HG03060 (cell line): ENCODE results near the gene TFR2.
"Not testable (repeated sequence)": the region's sequence is repeated elsewhere in the genome, so short reads cannot be mapped to it uniquely, and the experiment has no call there.

Experiments
- ATAC-seq: cut with Tn5 transposase; IDR thresholded peaks from one replicate; pipeline ENCODE4 v1.9.1; 2021; ENCODE audit warnings: low read depth, moderate number of reproducible peaks; ENCODE audit not compliant: unreplicated experiment

Gene TFR2

DNA sequence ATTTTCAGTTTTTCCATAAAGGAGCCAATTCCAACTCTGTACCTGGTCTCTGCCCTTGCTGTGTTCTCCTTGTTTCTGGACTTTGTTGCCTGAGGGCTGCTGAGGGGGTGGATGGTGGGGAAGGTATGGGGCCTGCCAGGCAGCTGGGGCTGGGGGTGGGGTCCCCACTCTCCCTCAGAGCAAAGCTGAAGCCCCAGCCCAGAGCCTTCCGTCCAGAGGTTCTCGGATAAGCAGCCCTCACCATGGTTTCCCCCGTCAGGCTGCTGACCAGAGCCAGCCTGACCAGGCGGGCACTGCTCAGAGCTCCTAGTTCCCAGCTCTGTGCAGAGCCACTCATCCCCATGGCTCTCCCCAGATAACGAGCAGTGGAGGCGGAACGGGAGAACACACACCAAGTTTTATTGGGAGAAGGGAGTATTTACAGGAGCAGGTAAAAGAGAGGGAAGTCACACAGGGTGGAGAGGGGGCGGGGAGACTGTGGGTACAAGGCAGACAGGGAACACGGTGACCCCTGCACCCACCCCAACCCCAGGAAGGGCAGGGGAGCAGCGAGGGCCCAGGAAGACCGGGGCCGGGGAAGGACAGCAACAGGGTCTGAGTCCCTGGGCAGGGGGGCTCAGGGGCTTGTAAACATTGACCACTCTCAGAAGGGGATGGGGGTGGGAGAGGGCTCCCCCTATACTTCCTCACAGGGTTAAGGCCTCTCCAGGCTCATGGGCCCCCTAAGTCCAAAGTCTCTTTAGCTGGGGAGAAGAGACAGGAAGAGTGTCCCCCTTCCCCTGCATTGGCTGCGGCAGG lies 38.0 kb upstream of the TFR2 start:
- ATAC-seq: no peak

DNA sequence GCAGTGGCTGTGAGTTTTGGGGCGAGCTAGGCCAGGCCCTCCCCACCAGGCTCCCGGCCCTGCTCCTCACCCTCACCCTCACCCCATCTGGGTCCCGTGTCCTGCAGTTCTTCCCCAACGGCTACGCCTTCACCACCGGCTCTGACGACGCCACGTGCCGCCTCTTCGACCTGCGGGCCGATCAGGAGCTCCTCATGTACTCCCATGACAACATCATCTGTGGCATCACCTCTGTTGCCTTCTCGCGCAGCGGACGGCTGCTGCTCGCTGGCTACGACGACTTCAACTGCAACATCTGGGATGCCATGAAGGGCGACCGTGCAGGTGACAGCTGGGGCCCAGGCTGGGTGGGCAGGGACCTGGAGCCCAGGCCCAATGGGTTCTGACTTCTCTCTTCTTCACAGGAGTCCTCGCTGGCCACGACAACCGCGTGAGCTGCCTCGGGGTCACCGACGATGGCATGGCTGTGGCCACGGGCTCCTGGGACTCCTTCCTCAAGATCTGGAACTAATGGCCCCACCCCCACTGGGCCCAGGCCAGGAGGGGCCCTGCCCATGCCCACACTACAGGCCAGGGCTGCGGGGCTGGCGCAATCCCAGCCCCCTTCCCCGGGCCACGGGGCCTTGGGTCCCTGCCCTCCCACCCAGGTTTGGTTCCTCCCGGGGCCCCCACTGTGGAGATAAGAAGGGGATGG lies 37.1 kb upstream of the TFR2 start:
- no peak for ATAC-seq

DNA sequence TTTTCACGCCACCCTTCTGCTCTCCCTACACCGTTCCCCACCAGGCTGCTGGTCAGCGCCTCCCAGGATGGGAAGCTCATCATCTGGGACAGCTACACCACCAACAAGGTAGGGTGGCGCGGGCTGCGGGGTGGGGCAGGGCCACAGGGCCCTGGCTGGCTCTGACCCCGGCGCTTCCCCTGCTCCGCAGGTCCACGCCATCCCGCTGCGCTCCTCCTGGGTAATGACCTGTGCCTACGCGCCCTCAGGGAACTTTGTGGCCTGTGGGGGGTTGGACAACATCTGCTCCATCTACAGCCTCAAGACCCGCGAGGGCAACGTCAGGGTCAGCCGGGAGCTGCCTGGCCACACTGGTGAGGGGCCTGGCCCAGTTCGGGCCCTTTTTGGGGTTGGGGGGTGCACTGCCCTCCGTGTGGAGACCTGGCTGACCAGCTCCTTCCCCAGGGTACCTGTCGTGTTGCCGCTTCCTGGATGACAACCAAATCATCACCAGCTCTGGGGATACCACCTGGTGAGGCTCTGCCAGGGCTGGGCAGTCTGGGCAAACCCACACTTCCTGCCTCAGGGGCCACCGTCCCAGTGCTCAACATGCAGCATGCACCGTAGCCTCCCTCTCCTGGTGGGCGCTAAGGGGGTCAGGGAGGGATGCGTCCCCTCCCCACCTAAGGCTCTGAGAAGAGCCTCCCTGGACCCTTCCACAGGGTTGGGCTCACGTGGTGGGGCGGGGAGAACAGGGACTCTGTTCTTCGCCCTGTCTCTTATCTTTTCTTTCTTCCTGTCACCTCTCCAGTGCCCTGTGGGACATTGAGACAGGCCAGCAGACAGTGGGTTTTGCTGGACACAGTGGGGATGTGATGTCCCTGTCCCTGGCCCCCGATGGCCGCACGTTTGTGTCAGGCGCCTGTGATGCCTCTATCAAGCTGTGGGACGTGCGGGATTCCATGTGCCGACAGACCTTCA lies 36.2 kb upstream of the TFR2 start:
- no peak for ATAC-seq

DNA sequence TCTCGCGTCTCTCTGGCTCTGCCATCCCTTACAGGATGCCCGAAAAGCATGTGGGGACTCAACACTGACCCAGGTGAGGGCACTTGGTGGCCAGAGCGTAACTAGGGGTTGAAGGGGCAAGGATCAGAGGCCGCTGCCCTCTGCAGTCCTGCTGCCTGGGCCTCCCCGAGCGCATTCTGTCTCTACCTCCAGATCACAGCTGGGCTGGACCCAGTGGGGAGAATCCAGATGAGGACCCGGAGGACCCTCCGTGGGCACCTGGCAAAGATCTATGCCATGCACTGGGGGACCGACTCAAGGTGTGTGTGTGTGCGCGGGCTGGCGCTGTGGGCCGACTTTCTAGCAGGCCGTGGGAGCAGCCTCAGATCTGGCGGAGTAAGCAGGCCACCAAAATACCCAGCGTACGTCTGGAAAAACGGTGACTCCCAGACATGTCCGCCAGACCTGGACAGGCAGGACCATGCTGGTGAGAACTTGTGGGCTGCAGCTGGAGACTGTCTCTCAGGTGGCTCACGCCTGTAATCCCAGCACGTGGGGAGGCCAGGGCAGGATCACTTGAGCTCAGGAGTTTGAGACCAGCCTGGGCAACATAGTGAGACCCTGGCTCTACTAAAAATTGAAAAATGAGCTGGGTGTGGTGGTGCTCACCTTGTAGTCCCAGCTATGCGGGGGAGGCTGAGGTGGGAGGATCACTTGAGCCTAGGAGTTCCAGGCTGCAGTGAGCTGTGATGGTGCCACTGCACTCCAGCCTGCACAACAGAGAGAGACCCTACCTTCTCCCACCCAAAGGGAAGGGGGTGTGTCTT lies 35.4 kb upstream of the TFR2 start:
- ATAC-seq: no peak

DNA sequence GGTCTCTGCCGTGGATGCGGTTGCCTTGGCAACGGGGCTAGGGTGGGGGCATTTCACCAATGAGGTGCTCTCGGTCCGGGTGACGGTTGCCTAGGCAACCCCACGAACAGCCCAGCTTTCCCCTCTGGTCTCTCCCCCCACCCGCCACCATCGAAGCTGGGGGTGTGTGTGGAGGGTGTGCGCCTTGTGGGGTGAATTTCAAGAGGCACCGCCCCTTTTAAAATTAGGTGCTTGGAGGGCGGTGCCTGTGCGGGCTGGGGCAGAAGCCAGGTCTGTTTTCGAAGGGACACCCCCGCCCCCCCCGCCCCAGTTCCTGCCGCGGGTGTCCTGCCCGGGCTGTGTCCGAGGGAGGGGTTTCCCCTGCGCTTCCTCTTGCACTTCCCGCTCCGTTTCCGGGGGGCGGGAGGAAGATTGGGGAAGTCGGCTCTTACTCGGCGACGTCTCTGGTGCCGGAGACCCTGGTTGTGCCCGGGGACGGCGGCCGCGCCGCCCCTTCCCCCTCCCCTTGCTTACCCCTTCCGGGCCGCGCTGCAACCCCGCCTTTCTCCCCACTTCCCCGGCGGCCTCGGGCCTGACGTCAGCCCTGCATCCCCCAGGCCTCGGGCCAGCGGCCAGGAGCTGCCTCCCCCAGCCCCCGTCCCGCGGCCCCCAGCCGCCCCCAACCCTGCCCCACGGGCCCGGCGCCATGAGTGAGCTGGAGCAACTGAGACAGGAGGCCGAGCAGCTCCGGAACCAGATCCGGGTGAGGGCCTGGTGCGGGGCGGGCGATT lies 34.4 kb upstream of the TFR2 start:
- no peak for ATAC-seq

DNA sequence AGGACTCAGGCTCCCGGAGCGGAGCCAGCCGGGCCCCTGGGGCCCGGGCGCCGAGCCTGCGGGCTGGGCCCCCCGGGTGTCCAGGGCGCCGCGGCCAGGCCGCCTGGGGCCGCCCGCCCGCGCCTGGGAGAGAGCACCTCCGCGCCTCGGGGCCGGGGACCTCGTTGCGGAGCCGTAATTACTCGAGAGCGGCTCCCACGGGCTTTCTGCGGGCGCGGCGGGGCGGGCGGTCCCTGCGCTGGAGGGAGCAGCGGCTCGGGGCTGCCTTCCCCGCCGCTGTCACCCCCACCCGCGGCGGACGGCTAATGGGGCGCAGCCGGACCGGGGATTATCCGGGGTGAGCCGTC lies 33.7 kb upstream of the TFR2 start:
- no peak for ATAC-seq

DNA sequence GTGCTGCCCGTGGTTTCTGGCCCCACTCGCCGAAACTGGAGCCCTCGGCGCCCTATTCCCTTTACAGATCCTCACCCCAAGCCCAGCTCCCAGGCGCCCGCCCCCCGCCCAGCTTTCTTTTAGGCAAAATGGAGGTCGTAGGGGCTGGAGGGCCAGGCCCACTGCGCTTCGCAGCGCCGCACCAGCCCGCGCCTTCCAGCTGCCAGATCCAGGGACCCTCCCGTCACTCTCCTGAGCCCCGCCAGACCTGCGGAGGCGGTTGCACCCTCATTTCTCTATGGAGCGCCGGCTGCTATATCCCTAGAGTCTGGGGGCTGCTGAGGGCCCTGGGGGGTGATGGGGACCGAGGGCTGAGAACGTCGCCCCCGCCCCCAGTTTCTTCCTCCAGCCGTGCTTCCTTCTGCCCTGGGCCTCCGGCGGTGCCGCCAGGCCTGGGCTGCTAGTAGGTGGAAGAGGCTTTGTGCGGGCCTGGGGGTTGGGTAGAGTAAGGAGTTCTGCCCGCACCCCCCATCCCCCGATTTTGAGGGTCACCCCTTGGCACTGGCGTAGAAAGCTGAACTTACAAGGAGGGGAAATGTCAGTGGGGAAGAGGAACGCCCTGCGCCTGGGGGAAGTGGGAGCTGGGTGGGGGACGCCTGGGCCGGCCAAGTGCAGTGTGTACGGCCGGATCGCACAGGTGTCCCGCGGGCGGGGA lies 33.2 kb upstream of the TFR2 start:
- no peak for ATAC-seq

DNA sequence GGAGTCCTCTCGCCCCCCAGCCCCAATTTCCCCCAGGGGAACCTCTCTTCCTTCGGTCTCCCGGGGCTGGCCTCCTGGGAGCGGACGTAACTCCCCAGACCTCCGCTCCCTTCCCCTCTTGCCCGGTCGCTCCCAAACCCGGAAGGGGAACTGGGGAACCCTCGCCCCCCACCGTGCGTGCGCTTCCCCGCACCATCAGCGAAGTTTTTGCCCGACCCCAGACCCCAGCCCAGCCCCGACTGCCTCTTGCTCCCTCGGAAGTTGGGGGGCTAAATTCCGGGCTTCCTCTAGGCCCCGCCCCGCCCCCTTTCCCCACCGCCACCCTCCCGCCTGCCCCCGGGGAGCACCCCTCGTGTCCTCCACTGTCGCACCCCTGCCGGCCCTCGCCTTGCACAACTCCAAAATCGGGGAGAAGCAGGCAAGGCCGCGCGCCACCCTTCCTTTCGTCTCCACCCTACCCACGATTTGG lies 32.6 kb upstream of the TFR2 start:
- no peak for ATAC-seq

DNA sequence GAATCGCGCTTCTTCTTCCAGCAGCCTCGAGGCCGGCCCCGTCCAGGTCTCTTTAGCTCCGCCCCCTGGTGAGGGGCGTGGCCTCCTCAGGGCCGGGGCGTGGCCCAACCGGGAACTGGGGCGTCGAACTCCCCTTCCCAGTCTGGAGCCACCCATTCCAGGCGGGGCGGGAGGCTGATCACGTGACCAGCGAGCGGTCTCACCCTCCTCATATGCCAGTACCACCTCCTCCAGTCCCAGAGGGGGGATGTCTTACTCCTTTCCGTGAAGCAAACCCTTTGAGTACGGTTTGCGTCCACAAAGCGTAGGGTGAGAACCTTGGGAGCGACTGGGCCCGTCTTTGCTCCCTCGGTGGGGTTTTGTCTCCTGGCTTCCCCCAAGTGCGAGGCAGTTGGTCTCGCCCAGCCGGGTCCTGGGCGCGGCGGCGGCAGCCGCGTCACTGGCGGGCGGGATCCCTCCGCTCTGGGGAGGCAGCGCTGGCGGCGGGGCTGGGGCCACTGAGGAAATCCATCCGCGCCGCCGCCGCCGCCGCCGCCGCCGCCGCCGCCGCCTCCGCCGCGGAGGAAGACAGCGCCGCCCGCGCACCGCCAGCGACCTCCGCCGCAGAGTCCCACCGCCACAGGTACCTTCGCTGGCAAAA lies 32.1 kb upstream of the TFR2 start, which contains the start of gene GNB2:
GNB2 (plus strand) TSS at position 439 of the 640 bp plus-strand sequence. CDS start 2,526 bp downstream, outside the sequence.
- peak; percentile 59 for ATAC-seq

DNA sequence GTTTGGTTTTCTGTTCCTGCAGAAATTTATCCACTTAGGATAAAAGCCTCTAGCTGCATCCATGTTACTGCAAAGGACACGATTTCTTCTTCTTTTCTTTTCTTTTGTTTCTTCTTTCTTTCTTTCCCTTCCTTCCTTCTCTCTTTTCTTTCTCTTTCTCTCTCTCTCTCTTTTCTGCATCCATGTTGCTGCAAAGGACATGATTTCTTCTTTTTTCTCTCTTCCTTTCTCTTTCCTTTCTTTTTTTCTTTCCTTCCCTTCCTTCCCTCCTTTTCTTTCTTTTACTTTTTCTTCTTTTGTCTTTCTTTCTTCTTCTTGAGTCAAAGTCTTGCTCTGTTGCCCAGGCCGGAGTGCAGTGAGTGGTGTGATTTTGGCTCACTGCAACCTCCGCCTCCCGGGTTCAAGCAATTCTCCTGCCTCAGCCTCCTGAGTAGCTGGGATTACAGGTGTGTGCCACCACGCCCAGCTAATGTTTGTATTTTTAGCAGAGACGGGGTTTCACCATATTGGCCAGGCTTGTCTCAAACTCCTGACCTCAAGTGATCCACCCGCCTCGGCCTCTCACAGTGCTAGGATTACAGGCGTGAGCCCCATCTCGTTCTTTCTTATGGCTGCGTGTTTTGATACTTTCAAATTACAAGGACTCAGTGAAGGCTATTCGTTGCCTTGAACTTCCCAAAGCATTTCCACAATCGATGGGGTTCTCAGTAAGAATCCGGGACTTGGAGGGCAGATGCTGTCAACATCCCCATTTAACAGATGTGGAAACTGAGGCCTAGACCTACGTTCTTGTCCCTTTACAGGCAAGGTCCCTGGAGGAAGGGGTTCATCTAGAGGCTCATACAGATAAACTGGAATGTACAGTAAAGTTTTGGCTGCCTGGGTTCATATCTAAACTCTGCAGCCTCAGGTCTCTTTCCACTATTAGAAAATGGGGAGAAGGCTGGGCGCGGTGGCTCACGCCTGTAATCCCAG lies 30.3 kb upstream of the TFR2 start:
- ATAC-seq: no peak

DNA sequence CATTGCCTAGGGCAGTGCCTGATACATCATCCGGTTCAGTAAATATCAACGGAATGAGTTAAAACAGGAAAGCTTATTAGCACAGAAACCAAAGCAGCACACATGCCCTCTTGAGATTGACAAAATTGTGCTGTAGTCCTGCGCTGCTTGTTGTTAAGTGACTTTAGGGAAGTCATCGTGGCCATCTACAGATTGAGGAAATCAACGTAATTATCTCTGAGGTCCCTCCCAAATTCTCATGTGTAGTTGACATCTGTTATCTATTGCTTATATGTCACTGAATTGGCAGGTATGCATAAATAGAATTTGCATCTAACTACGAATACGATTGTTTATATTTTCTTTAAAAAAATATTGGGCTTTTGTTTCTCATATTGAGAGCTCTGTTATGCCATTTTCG lies 28.7 kb upstream of the TFR2 start:
- ATAC-seq: no peak

DNA sequence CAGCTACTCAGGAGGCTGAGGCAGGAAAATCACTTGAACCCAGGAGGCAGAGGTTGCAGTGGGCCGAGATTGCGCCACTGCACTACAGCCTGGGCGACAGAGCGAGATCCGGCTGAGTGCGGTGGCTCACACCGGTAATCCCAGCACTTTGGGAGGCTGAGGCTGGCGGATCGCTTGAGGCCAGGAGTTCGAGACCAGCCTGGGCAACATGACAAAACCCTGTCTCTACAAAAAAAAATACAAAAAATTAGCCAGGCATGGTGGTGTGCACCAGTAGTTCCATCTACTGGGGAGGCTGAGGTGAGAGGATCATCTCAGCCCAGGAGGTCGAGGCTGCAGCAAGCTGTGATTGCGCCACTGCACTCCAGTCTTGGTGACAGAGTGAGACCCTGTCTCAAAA lies 27.8 kb upstream of the TFR2 start:
- ATAC-seq: not testable (repeated sequence)

DNA sequence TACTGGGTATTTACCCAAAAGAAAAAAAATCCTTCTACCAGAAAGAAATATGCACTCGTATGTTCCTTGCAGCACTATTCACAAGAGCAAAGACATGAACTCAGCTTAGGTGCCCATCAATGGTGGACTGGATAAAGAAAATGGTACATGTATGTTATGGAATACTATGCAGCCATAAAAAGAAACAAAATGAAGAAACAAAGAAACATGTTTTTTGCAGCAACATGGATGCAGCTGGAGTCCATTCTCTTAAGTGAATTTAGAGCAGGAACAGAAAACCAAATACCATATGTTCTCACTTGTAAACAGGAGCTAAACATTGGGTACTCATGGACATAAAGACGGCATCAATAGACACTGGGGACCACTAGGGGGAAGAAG lies 26.7 kb upstream of the TFR2 start:
- no peak for ATAC-seq

DNA sequence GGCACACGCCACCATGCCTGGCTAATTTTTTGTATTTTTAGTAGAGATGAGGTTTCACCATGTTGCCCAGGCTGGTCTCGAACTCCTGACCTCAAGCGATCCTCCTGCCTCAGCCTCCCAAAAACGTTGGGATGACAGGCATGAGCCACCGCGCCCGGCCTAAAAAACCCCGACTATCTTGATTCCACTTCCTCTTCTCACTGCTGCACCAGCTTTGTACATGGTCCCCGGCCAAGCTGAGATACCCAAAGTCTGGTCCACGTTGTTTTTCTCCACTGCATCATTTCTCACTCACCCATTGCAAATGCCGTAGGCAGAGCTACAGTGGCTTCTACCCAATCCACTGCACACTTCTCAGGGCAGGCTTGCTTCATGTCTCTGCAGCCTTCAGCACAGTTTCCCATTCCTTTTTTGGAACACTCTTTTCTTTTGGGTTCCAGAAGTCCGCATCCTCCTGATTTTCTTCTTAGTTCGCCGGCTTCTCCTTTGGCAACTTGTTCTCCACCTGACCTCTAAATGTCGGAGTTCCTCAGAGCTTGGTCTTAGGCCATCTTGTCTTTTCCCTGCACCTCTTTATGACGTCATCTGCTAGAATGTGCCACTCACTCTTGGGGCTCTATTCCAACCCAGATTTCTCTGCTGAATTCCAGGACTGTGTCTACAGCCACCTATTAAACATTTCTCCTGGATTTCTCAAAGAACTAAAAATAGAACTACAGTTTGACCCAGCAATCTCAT lies 26.1 kb upstream of the TFR2 start:
- no peak for ATAC-seq

DNA sequence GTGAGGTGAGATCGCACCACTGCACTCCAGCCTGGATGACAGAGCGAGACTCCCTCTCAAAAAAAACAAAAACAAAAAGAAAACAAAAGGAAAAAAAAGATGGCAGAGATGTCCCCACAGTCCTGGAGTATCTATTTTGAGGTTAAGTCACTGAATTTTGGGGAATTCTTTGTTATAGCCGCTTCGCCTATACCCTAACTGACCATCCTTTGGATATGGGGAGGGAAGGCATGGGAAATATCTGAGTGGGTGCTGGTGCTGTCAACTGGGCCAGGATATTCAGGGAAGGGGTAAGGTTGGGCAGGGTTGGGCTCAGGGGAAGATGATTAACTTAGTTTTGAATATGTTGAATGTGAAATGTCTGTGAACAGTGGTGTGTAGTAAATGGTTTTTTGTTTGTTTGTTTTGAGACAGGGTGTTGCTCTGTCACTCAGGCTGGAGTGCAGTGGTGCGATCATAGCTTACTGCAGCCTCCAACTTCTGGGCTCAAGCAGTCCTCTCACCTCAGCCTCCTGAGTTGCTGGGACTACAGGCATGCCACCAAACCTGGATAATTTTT lies 23.9 kb upstream of the TFR2 start:
- ATAC-seq: no peak

DNA sequence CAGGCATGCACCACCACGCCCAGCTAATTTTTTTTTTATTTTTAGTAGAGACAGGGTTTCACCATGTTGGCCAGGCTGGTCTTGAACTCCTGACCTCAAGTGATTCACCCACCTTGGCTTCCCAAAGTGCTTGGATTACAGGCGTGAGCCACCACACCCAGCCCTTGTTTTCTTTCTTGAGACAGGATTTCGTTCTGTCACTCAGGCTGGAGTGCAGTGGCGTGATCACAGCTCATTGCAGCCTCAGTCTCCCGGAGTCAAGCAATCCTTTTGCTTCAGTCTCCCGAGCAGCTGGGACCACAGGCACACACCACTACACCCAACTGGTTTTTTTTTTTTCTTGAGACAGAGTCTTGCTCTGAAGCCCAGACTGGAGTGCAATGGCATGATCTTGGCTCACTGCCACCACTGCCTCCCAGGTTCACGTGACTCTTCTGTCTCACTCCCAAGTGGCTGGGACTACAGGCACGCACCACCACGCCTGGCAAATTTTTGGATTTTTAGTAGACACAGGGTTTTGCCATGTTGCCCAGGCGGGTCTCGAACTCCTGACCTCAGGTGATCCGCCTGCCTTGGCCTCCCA lies 20.9 kb upstream of the TFR2 start:
- ATAC-seq: not testable (repeated sequence)
